HCT116 (cell line): ENCODE results near the gene DHX34.

Experiments
- CTCF ChIP-seq, 3 experiments: fragments of 200-600 bp in 1 of 3; sonication (generic) in 1 of 3; IDR thresholded peaks in 2 of 3; conservative IDR thresholded peaks in 1 of 3; 2 replicates each; pipeline ENCODE4 v1.5.1; 2012 to 2017; ENCODE audit warnings: low read depth in 2 of 3, low read length in 2 of 3, antibody characterized with exemption in 1 of 3, borderline replicate concordance in 1 of 3, control low read depth in 1 of 3, mild to moderate bottlenecking in 1 of 3, mixed read lengths in 1 of 3, mixed run types in 1 of 3, moderate library complexity in 1 of 3; ENCODE audit not compliant: insufficient read depth in 1 of 3
- EGR1 ChIP-seq: IDR thresholded peaks from 2 replicates; pipeline ENCODE4 v1.6.1; 2012; ENCODE audit warnings: low read depth
- ELF1 ChIP-seq: IDR thresholded peaks from 2 replicates; pipeline ENCODE4 v1.6.1; 2012; ENCODE audit warnings: low read depth, borderline replicate concordance
- EZH2 ChIP-seq: fragments of 200-600 bp; sonication (generic); IDR thresholded peaks from 2 replicates; pipeline ENCODE4 v1.6.1; 2017; ENCODE audit warnings: antibody characterized with exemption, mixed run types
- EZH2phosphoT487 ChIP-seq: fragments of 200-600 bp; IDR thresholded peaks from 2 replicates; pipeline ENCODE4 v1.6.1; 2018; ENCODE audit warnings: antibody characterized with exemption, borderline replicate concordance
- POLR2A ChIP-seq: IDR thresholded peaks from 2 replicates; pipeline ENCODE4 v1.7.0; 2011; ENCODE audit warnings: borderline replicate concordance; ENCODE audit not compliant: insufficient read depth, insufficient read length; ENCODE audit errors: extremely low read depth
- POLR2AphosphoS5 ChIP-seq: IDR thresholded peaks from 2 replicates; pipeline ENCODE4 v1.6.1; 2011; ENCODE audit warnings: mild to moderate bottlenecking, low read depth, low read length, moderate library complexity
- SIN3A ChIP-seq: IDR thresholded peaks from 2 replicates; pipeline ENCODE4 v1.6.1; 2012; ENCODE audit warnings: low read depth
- ZBTB33 ChIP-seq: IDR thresholded peaks from 2 replicates; pipeline ENCODE4 v1.6.1; 2011; ENCODE audit warnings: mild to moderate bottlenecking, low read length, moderate library complexity; ENCODE audit not compliant: insufficient replicate concordance; ENCODE audit errors: extremely low read depth
- ZFX ChIP-seq: fragments of 450-650 bp; IDR thresholded peaks from 2 replicates; pipeline ENCODE4 v1.6.1; 2017
- TF ChIP-seq, protein P1 (sequence below): IDR thresholded peaks from 2 replicates; pipeline ENCODE4 v1.6.1; 2012
- TF ChIP-seq, protein P2 (sequence below): IDR thresholded peaks from 2 replicates; pipeline ENCODE4 v1.6.1; 2012; ENCODE audit warnings: low read depth

- TF ChIP-seq EZH2phosphoT487 (no peak), POLR2A (no peak), CTCF (IDR thresholded peaks at IDR 0.05 in 2 of 3, conservative IDR thresholded peaks at IDR 0.05 in 1 of 3; ENCODE audit: borderline replicate concordance in 1 of 3, insufficient read depth in 1 of 3, low read depth in 2 of 3, low read length in 2 of 3) (no peak), ZBTB33 (no peak), ZFX (no peak), POLR2AphosphoS5 (no peak), ELF1 (no peak), SIN3A (no peak), EGR1 (no peak), EZH2 (no peak)
- TF ChIP-seq, protein P1, sequence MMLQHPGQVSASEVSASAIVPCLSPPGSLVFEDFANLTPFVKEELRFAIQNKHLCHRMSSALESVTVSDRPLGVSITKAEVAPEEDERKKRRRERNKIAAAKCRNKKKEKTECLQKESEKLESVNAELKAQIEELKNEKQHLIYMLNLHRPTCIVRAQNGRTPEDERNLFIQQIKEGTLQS = no peak
- TF ChIP-seq, protein P2, sequence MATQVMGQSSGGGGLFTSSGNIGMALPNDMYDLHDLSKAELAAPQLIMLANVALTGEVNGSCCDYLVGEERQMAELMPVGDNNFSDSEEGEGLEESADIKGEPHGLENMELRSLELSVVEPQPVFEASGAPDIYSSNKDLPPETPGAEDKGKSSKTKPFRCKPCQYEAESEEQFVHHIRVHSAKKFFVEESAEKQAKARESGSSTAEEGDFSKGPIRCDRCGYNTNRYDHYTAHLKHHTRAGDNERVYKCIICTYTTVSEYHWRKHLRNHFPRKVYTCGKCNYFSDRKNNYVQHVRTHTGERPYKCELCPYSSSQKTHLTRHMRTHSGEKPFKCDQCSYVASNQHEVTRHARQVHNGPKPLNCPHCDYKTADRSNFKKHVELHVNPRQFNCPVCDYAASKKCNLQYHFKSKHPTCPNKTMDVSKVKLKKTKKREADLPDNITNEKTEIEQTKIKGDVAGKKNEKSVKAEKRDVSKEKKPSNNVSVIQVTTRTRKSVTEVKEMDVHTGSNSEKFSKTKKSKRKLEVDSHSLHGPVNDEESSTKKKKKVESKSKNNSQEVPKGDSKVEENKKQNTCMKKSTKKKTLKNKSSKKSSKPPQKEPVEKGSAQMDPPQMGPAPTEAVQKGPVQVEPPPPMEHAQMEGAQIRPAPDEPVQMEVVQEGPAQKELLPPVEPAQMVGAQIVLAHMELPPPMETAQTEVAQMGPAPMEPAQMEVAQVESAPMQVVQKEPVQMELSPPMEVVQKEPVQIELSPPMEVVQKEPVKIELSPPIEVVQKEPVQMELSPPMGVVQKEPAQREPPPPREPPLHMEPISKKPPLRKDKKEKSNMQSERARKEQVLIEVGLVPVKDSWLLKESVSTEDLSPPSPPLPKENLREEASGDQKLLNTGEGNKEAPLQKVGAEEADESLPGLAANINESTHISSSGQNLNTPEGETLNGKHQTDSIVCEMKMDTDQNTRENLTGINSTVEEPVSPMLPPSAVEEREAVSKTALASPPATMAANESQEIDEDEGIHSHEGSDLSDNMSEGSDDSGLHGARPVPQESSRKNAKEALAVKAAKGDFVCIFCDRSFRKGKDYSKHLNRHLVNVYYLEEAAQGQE = no peak
These were observed 46.9 kb upstream of the DHX34 start for GRCh38 chr19:47302249-47302648.
